ENCODE data around the gene FOXO1. TPM values are rescaled to one million over a fixed set of nuclear protein-coding genes. Genes with fewer than 3 reads are reported as not detected.

FOXO1 gene
- total RNA-seq, 4 donors from 2014 or later, result 65.7 to 111 (median 87.5) TPM

- ATAC-seq (ENCODE audit: low FRiP score), result no peak
- no peak for TF ChIP-seq CTCF (IDR thresholded peaks at IDR 0.05)
- no peak for DNase-seq (ENCODE audit: low spot score)
These were observed 116.3 kb downstream of the FOXO1 start for GRCh38 chr13:40550130-40550529.

GRCh38 chr13:40549500-40550094 is 116.8 kb downstream of the FOXO1 start:
- ATAC-seq (ENCODE audit: low FRiP score), result no peak
- no peak for DNase-seq (ENCODE audit: low spot score)
- TF ChIP-seq CTCF (IDR thresholded peaks at IDR 0.05), result no peak

GRCh38 chr13:40547591-40548315 is 118.7 kb downstream of the FOXO1 start:
- DNase-seq (ENCODE audit: low spot score), result no peak
- no peak for TF ChIP-seq CTCF (IDR thresholded peaks at IDR 0.05)
- ATAC-seq (ENCODE audit: low FRiP score), result no peak

- DNase-seq (ENCODE audit: low spot score) (no peak), ATAC-seq (ENCODE audit: low FRiP score) (peak; percentile 43)
- no peak for TF ChIP-seq CTCF (IDR thresholded peaks at IDR 0.05)
These were observed 120.4 kb downstream of the FOXO1 start for GRCh38 chr13:40546047-40546446.

- TF ChIP-seq CTCF (IDR thresholded peaks at IDR 0.05), result no peak
- DNase-seq (ENCODE audit: low spot score) (no peak), ATAC-seq (ENCODE audit: low FRiP score) (peak; percentile 68)
These were observed 126.0 kb downstream of the FOXO1 start for GRCh38 chr13:40540328-40541044.

- ATAC-seq (ENCODE audit: low FRiP score) (no peak), DNase-seq (ENCODE audit: low spot score) (no peak)
- TF ChIP-seq CTCF (IDR thresholded peaks at IDR 0.05), result no peak
These were observed 126.7 kb downstream of the FOXO1 start for GRCh38 chr13:40539576-40540327.

Measured in omental fat pad (tissue), 4 donors.